HepG2 (cell line): Measurements from ENCODE around the gene LYSET.

ENCODE experiments used
- CTCF ChIP-seq: sonication (generic); formaldehyde crosslinking; IDR thresholded peaks from 2 replicates; pipeline ENCODE4 v1.5.0; 2020; ENCODE audit warnings: mild to moderate bottlenecking, missing genetic modification reagents, moderate library complexity
- HMG20A ChIP-seq: IDR thresholded peaks from 2 replicates; pipeline ENCODE4 v1.6.1; 2016; ENCODE audit warnings: borderline replicate concordance
- KLF9 ChIP-seq: IDR thresholded peaks from 2 replicates; pipeline ENCODE4 v1.6.1; 2016; ENCODE audit warnings: low read depth
- MAFK ChIP-seq, 2 experiments: IDR thresholded peaks in 1 of 2; conservative IDR thresholded peaks in 1 of 2; 2 replicates each; pipeline ENCODE4 v1.6.1; 2011; ENCODE audit warnings: improper control_type of control experiment in 2 of 2, low read length in 2 of 2
- RAD51 ChIP-seq: fragments of 450-650 bp; IDR thresholded peaks from 2 replicates; pipeline ENCODE4 v1.6.1; 2016; ENCODE audit warnings: borderline replicate concordance
- SALL2 ChIP-seq: sonication (generic); formaldehyde crosslinking; IDR thresholded peaks from 2 replicates; pipeline ENCODE4 v1.8.1; 2023; ENCODE audit warnings: mild to moderate bottlenecking, missing genetic modification reagents, inconsistent platforms
- SMC3 ChIP-seq: IDR thresholded peaks from 2 replicates; pipeline ENCODE4 v1.6.1; 2011; ENCODE audit warnings: low read length, improper control_type of control experiment
- TBP ChIP-seq: sonication (generic); formaldehyde crosslinking; IDR thresholded peaks from 2 replicates; pipeline ENCODE4 v1.5.0; 2020; ENCODE audit warnings: missing genetic modification reagents
- ZBTB8A ChIP-seq: sonication (generic); formaldehyde crosslinking; IDR thresholded peaks from 2 replicates; pipeline ENCODE4 v1.4.0; 2020; ENCODE audit warnings: mild to moderate bottlenecking, low read depth, missing genetic modification reagents, borderline replicate concordance
- ZNF138 ChIP-seq: sonication (generic); formaldehyde crosslinking; IDR thresholded peaks from 2 replicates; pipeline ENCODE4 v1.5.0; 2020; ENCODE audit warnings: mild to moderate bottlenecking, low read depth, missing genetic modification reagents
- ZNF513 ChIP-seq: sonication (generic); formaldehyde crosslinking; conservative IDR thresholded peaks from 2 replicates; pipeline ENCODE4 v1.5.0; 2020; ENCODE audit warnings: missing genetic modification reagents
- TF ChIP-seq, protein P1 (sequence below): sonication (generic); formaldehyde crosslinking; IDR thresholded peaks from 2 replicates; pipeline ENCODE4 v1.5.1; 2020; ENCODE audit warnings: missing genetic modification reagents, mild to moderate bottlenecking, borderline replicate concordance

DNA sequence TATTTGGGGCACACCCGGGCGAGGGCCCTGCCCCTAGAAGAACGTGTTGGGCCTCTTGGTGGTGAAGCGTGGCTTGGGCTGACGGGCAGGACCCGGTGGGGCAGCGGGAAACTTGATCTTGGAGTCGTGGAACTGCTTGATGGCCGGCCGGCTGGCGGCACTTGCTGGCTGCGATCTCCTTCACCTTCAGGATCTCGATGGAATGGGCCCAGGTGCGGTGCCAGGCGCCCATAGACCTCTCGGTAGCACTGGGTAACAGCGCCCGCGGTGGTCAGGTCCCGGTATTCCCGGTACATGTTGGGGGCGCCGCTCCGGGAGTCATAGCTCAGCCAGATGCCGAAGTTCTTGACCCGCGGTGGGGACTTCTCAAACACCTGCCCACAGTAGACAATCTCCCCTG, 38.4 kb downstream of the LYSET start:
- TF ChIP-seq SMC3 = no peak
- TF ChIP-seq HMG20A (CRISPR knock-in tag) = no peak
- TF ChIP-seq KLF9 (CRISPR knock-in tag) = no peak
- no peak for TF ChIP-seq ZNF138 (CRISPR knock-in tag)
- no peak for TF ChIP-seq MAFK (conservative IDR thresholded peaks at IDR 0.05 in 1 of 2, IDR thresholded peaks at IDR 0.05 in 1 of 2; ENCODE audit: low read length in 2 of 2)
- TF ChIP-seq RAD51 = no peak
- TF ChIP-seq CTCF = no peak
- no peak for TF ChIP-seq ZNF513 (CRISPR knock-in tag)
- TF ChIP-seq SALL2 (CRISPR knock-in tag) = no peak
- TF ChIP-seq ZBTB8A (CRISPR knock-in tag) = no peak
- TF ChIP-seq, protein P1, sequence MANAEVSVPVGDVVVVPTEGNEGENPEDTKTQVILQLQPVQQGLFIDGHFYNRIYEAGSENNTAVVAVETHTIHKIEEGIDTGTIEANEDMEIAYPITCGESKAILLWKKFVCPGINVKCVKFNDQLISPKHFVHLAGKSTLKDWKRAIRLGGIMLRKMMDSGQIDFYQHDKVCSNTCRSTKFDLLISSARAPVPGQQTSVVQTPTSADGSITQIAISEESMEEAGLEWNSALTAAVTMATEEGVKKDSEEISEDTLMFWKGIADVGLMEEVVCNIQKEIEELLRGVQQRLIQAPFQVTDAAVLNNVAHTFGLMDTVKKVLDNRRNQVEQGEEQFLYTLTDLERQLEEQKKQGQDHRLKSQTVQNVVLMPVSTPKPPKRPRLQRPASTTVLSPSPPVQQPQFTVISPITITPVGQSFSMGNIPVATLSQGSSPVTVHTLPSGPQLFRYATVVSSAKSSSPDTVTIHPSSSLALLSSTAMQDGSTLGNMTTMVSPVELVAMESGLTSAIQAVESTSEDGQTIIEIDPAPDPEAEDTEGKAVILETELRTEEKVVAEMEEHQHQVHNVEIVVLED (CRISPR knock-in tag) = no peak
- no peak for TF ChIP-seq TBP (CRISPR knock-in tag)
